ENCODE results near the gene TTF2.

The TTF2 gene

GRCh38 chr1:117058810-117059209 is 1.3 kb upstream of the TTF2 start:
- peak overlapping the region; percentile 84 for H3K4me3 ChIP-seq (ENCODE audit: low read length)
- no peak for DNase-seq (ENCODE audit: low read depth)
- no peak for TF ChIP-seq CTCF (IDR thresholded peaks at IDR 0.05; ENCODE audit: insufficient read depth, low read depth, low read length, missing control alignments)

GRCh38 chr1:117059334-117059677 is 820 bp upstream of the TTF2 start:
- peak overlapping the region; percentile 84 for H3K4me3 ChIP-seq (ENCODE audit: low read length)
- TF ChIP-seq CTCF (IDR thresholded peaks at IDR 0.05; ENCODE audit: insufficient read depth, low read depth, low read length, missing control alignments): no peak

GRCh38 chr1:117060441-117061317 is 553 bp downstream of the TTF2 start:
- H3K4me3 ChIP-seq (ENCODE audit: low read length): peak overlapping the region; percentile 84
- no peak for TF ChIP-seq CTCF (IDR thresholded peaks at IDR 0.05; ENCODE audit: insufficient read depth, low read depth, low read length, missing control alignments)
- DNase-seq (ENCODE audit: low read depth): peak; percentile 77

More at GRCh38 chr1:117059334-117059677, 820 bp upstream of the TTF2 start:
- DNase-seq (ENCODE audit: low read depth): peak; percentile 49

- TF ChIP-seq CTCF (IDR thresholded peaks at IDR 0.05; ENCODE audit: insufficient read depth, low read depth, low read length, missing control alignments): no peak
- peak; percentile 77 for DNase-seq (ENCODE audit: low read depth)
- H3K4me3 ChIP-seq (ENCODE audit: low read length): no peak overlapping the region
Measured at GRCh38 chr1:117061986-117062415, 1.9 kb downstream of the TTF2 start.

- TF ChIP-seq CTCF (IDR thresholded peaks at IDR 0.05; ENCODE audit: insufficient read depth, low read depth, low read length, missing control alignments): no peak
Measured at GRCh38 chr1:117066367-117066766, 6.2 kb downstream of the TTF2 start.

GRCh38 chr1:117067533-117068370 is 7.6 kb downstream of the TTF2 start:
- H3K4me3 ChIP-seq (ENCODE audit: low read length): no peak overlapping the region
- TF ChIP-seq CTCF (IDR thresholded peaks at IDR 0.05; ENCODE audit: insufficient read depth, low read depth, low read length, missing control alignments): peak; percentile 89
- peak; percentile 66 for DNase-seq (ENCODE audit: low read depth)

More at GRCh38 chr1:117066367-117066766, 6.2 kb downstream of the TTF2 start:
- no peak overlapping the region for H3K4me3 ChIP-seq (ENCODE audit: low read length)
- no peak for DNase-seq (ENCODE audit: low read depth)

Measured in epithelial cell of esophagus (primary cell).